ENCODE data around the gene VPS4A.

GRCh38 chr16:69319826-69320739 lies 8.9 kb downstream of the VPS4A start:
- TF ChIP-seq POLR2A (IDR thresholded peaks at IDR 0.05; ENCODE audit: low read length) (no peak), GATA1 (IDR thresholded peaks at IDR 0.05; ENCODE audit: low read depth, low read length) (no peak)
